ENCODE results near the gene THAP10. TPM values are rescaled to one million over a fixed set of nuclear protein-coding genes. Genes with fewer than 3 reads are reported as not detected.

The THAP10 gene
- total RNA-seq, 1 experiment from 2014 or later = 2.5 TPM

GRCh38 chr15:70917955-70918354 is 25.7 kb upstream of the THAP10 start:
- Histone ChIP-seq H2AK5ac (ENCODE audit: insufficient read length, low read length) (no peak overlapping the region), H2BK120ac (ENCODE audit: low read depth, low read length, poor library complexity, severe bottlenecking) (no peak overlapping the region), H2BK15ac (ENCODE audit: low read depth, low read length) (no peak overlapping the region), H3K23me2 (ENCODE audit: insufficient read length, low read depth, low read length, poor library complexity, severe bottlenecking) (no peaks in the 10 kb centered on the region), H4K8ac (replicated peaks; ENCODE audit: insufficient read length, low read depth, low read length) (no peak overlapping the region), H3K27ac (ENCODE audit: insufficient read length, low read depth, low read length) (no peak overlapping the region), H3K56ac (ENCODE audit: insufficient read length, low read depth, low read length) (no peak overlapping the region), H3K23ac (ENCODE audit: insufficient read length, low read depth, low read length) (no peak overlapping the region), H4K5ac (ENCODE audit: insufficient read length, low read depth, low read length) (no peak overlapping the region), H3K4me2 (ENCODE audit: insufficient read depth, insufficient read length, low read length) (no peak overlapping the region), H3K79me2 (ENCODE audit: insufficient read depth, low read length) (no peaks in the 10 kb centered on the region), H2BK20ac (ENCODE audit: low read depth, low read length, poor library complexity, severe bottlenecking) (no peak overlapping the region), H3K9ac (ENCODE audit: extremely low read depth, insufficient read length, low read length) (no peak overlapping the region), H4K20me1 (ENCODE audit: control insufficient read depth, insufficient read depth, insufficient read length) (no peaks in the 10 kb centered on the region), H3K27me3 (ENCODE audit: insufficient read depth, low read length) (no peaks in the 10 kb centered on the region), H3K14ac (ENCODE audit: insufficient read depth, low read length) (no peak overlapping the region), H3K18ac (ENCODE audit: insufficient read length, low read depth, low read length) (no peak overlapping the region), H2AFZ (ENCODE audit: low read length) (no peak overlapping the region), H3K4ac (ENCODE audit: low read depth, low read length) (no peak overlapping the region), H2BK5ac (ENCODE audit: insufficient read length, low read length) (no peak overlapping the region), H3T11ph (ENCODE audit: low read length) (no peak overlapping the region), H3K9me3 (ENCODE audit: control insufficient read depth, low read depth, low read length) (no peaks in the 10 kb centered on the region), H2BK12ac (ENCODE audit: insufficient read length, low read depth, low read length) (no peak overlapping the region), H3K79me1 (ENCODE audit: insufficient read depth, low read depth, low read length, poor library complexity, severe bottlenecking) (no peaks in the 10 kb centered on the region), H4K91ac (ENCODE audit: insufficient read length, low read depth, low read length) (no peak overlapping the region), H3K4me1 (ENCODE audit: insufficient read depth, low read length) (no peaks in the 10 kb centered on the region)
- H3K9me3 Mint-ChIP-seq = no peaks in the 10 kb centered on the region
- no peak for TF ChIP-seq CTCF (conservative IDR thresholded peaks at IDR 0.05)
- WGBS (ENCODE audit: extremely low coverage, insufficient read length, low lambda C conversion rate) = no CpG with 5 or more reads among the region's 6 CpGs
- no peaks in the 10 kb centered on the region for H3K27me3 Mint-ChIP-seq (ENCODE audit: low read depth)
- no peak overlapping the region for H3K27ac Mint-ChIP-seq
- H3K36me3 Mint-ChIP-seq (ENCODE audit: insufficient read depth in 1 of 3, low read depth in 3 of 3) = no peaks in the 10 kb centered on the region; a peak in 1 of 7 replicates
- H3K4me1 Mint-ChIP-seq = no peaks in the 10 kb centered on the region
- H3K4me3 Mint-ChIP-seq = no peak overlapping the region
- DNase-seq = no peak

All from H9 (cell line).